ENCODE measurements around the gene TIE1. TPM values are rescaled to one million over a fixed set of nuclear protein-coding genes. Genes with fewer than 3 reads are reported as not detected.
A peak's percentile ranks its signal among the peaks of the same experiment; 100 is the strongest.

The TIE1 gene
- total and polyA plus RNA-seq, 2 donors (not counting 1 experiment from before 2014, with no cell fraction given) = 0.02 TPM; not detected in 1

GRCh38 chr1:43269627-43270375 lies 31.0 kb upstream of the TIE1 start, which contains the start of gene TMEM125:
TSS of gene TMEM125 (plus strand) at chr1:43269983. CDS start at chr1:43272723, 2,740 bp downstream.
- H3K36me3 ChIP-seq (ENCODE audit: control insufficient read depth, insufficient read depth, low read length) = no peaks in the 10 kb centered on the region
- no peaks in the 10 kb centered on the region for H4K20me1 ChIP-seq (ENCODE audit: control insufficient read depth, extremely low read depth, insufficient read depth, low read length)
- no peak within 1 kb of the TSS for H3K27ac ChIP-seq (ENCODE audit: insufficient read depth, low read length)
- H3K79me2 ChIP-seq (ENCODE audit: control insufficient read depth, insufficient read depth, low read length) = no peaks in the 10 kb centered on the region
- DNase-seq (ENCODE audit: low read depth in 2 of 2) = no peak
- peaks cover 11% of the 10 kb centered on the region for H3K27me3 ChIP-seq (ENCODE audit: control insufficient read depth, insufficient read depth, low read length)
- no peak within 1 kb of the TSS for H3K4me3 ChIP-seq (replicated peaks in 1 of 4; ENCODE audit: control extremely low read depth in 1 of 4, insufficient read depth in 1 of 4, low read depth in 3 of 4, low read length in 4 of 4)
- H2AFZ ChIP-seq (ENCODE audit: low read length) = no peak within 1 kb of the TSS
- H3K9ac ChIP-seq (ENCODE audit: insufficient read depth, low read length) = no peak within 1 kb of the TSS
- TF ChIP-seq CTCF (conservative IDR thresholded peaks at IDR 0.05 in 1 of 2, IDR thresholded peaks at IDR 0.05 in 1 of 2; ENCODE audit: low read depth in 1 of 2, low read length in 2 of 2) (no peak), EZH2 (IDR thresholded peaks at IDR 0.05; ENCODE audit: low read length, missing control alignments) (no peak)
- H3K9me3 ChIP-seq (ENCODE audit: control insufficient read depth, insufficient read depth, low read depth, low read length) = no peaks in the 10 kb centered on the region
- H3K4me2 ChIP-seq (ENCODE audit: extremely low read depth, insufficient read depth, low read length) = no peak within 1 kb of the TSS
- no peaks in the 10 kb centered on the region for H3K4me1 ChIP-seq (ENCODE audit: control insufficient read depth, extremely low read depth, insufficient read depth, low read length)

GRCh38 chr1:43270421-43271095 lies 30.2 kb upstream of the TIE1 start:
- TF ChIP-seq CTCF (conservative IDR thresholded peaks at IDR 0.05 in 1 of 2, IDR thresholded peaks at IDR 0.05 in 1 of 2; ENCODE audit: low read depth in 1 of 2, low read length in 2 of 2) = no peak
- no peak overlapping the region for H3K27ac ChIP-seq (ENCODE audit: insufficient read depth, low read length)
- no peak overlapping the region for H3K9ac ChIP-seq (ENCODE audit: insufficient read depth, low read length)
- no peaks in the 10 kb centered on the region for H3K79me2 ChIP-seq (ENCODE audit: control insufficient read depth, insufficient read depth, low read length)
- H3K4me2 ChIP-seq (ENCODE audit: extremely low read depth, insufficient read depth, low read length) = no peak overlapping the region
- no peak overlapping the region for H2AFZ ChIP-seq (ENCODE audit: low read length)
- no peaks in the 10 kb centered on the region for H3K36me3 ChIP-seq (ENCODE audit: control insufficient read depth, insufficient read depth, low read length)
- H3K4me3 ChIP-seq (replicated peaks in 1 of 4; ENCODE audit: control extremely low read depth in 1 of 4, insufficient read depth in 1 of 4, low read depth in 3 of 4, low read length in 4 of 4) = no peak overlapping the region
- no peaks in the 10 kb centered on the region for H3K4me1 ChIP-seq (ENCODE audit: control insufficient read depth, extremely low read depth, insufficient read depth, low read length)
- peak in 1 of 2 donors; percentile 30 for DNase-seq (ENCODE audit: low read depth in 2 of 2)
- no peaks in the 10 kb centered on the region for H4K20me1 ChIP-seq (ENCODE audit: control insufficient read depth, extremely low read depth, insufficient read depth, low read length)
- peaks cover 11% of the 10 kb centered on the region for H3K27me3 ChIP-seq (ENCODE audit: control insufficient read depth, insufficient read depth, low read length)
- no peaks in the 10 kb centered on the region for H3K9me3 ChIP-seq (ENCODE audit: control insufficient read depth, insufficient read depth, low read depth, low read length)

- Histone ChIP-seq H2AFZ (ENCODE audit: low read length) (no peak overlapping the region), H3K27me3 (ENCODE audit: control insufficient read depth, insufficient read depth, low read length) (peaks cover 11% of the 10 kb centered on the region), H3K79me2 (ENCODE audit: control insufficient read depth, insufficient read depth, low read length) (no peaks in the 10 kb centered on the region), H3K4me3 (replicated peaks in 1 of 4; ENCODE audit: control extremely low read depth in 1 of 4, insufficient read depth in 1 of 4, low read depth in 3 of 4, low read length in 4 of 4) (no peak overlapping the region), H4K20me1 (ENCODE audit: control insufficient read depth, extremely low read depth, insufficient read depth, low read length) (no peaks in the 10 kb centered on the region), H3K36me3 (ENCODE audit: control insufficient read depth, insufficient read depth, low read length) (no peaks in the 10 kb centered on the region), H3K4me2 (ENCODE audit: extremely low read depth, insufficient read depth, low read length) (no peak overlapping the region), H3K9me3 (ENCODE audit: control insufficient read depth, insufficient read depth, low read depth, low read length) (no peaks in the 10 kb centered on the region), H3K27ac (ENCODE audit: insufficient read depth, low read length) (no peak overlapping the region), H3K4me1 (ENCODE audit: control insufficient read depth, extremely low read depth, insufficient read depth, low read length) (no peaks in the 10 kb centered on the region), H3K9ac (ENCODE audit: insufficient read depth, low read length) (no peak overlapping the region)
- no peak for TF ChIP-seq EZH2 (IDR thresholded peaks at IDR 0.05; ENCODE audit: low read length, missing control alignments)
- TF ChIP-seq CTCF (conservative IDR thresholded peaks at IDR 0.05 in 1 of 2, IDR thresholded peaks at IDR 0.05 in 1 of 2; ENCODE audit: low read depth in 1 of 2, low read length in 2 of 2) = no peak
- peak in 1 of 2 donors; percentile 23 for DNase-seq (ENCODE audit: low read depth in 2 of 2)
These were observed 29.3 kb upstream of the TIE1 start for GRCh38 chr1:43271186-43272118.
